Right lobe of liver (tissue), 4 donors: ENCODE measurements around the gene ZDBF2.

ENCODE experiments used
- POLR2A ChIP-seq: fragments of 450-650 bp; IDR thresholded peaks from one replicate; pipeline ENCODE4 v1.6.1; 2017; ENCODE audit warnings: antibody characterized with exemption, mild to moderate bottlenecking
- TF ChIP-seq, protein P1 (sequence below), 4 donors: fragments of 200-600 bp in 3 of 4; fragments of 450-650 bp in 1 of 4; IDR thresholded peaks; one replicate each; pipeline versions ENCODE4 v1.5.1 to v1.8.0; 2016 to 2022; ENCODE audit warnings: antibody characterized with exemption in 4 of 4, mild to moderate bottlenecking in 2 of 4
- donor health status: DM: no; HTN: no; CAD: no.
- donor health status: DM: no; HTN: no; CAD: no.
- donor health status: DM: no; HTN: yes; CAD: no.

DNA sequence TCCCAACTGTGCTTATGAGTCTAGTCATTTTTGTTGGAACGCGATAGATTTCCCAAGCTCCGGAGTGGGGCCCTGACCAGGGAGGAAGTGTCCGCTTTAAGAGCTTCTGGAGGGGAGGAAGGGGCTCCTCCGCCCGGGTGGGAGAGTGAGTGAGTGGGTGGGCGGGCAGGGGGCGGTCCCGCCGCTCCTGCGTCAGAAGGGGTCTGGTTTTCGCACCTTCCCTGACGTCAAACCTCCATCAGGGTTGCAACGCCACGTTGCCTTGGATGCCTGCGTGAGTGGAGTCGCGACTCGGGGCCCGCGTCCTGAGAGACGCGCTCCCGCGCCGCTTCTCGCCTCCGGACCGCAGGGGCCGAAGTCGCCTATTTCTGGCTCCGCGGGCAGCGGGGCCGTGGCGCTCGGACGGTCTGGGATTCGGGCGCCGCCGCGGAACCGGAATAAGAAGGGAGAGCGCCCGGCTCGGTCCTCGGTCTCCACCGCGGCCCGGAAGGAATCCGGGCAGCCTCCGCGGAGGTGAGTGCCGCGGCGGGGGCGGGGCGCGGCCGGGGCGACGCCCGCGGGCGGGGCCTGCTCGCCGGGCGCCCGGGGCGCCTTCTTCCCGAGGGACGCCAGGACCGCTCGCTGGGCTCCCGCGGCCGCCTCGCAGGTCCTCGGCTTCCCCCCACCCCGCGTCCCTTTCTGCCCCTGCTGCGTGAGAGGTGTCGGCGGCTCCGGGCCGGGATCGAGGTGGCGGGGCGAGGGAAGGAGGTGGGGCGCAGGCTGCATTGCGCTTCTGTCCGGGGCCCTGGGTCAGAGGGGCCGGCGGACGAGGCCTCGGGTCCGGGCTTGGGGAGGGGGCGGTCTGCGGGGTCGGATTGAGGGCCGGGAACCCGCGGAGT lies at the start of gene ZDBF2:
- TF ChIP-seq, protein P1, sequence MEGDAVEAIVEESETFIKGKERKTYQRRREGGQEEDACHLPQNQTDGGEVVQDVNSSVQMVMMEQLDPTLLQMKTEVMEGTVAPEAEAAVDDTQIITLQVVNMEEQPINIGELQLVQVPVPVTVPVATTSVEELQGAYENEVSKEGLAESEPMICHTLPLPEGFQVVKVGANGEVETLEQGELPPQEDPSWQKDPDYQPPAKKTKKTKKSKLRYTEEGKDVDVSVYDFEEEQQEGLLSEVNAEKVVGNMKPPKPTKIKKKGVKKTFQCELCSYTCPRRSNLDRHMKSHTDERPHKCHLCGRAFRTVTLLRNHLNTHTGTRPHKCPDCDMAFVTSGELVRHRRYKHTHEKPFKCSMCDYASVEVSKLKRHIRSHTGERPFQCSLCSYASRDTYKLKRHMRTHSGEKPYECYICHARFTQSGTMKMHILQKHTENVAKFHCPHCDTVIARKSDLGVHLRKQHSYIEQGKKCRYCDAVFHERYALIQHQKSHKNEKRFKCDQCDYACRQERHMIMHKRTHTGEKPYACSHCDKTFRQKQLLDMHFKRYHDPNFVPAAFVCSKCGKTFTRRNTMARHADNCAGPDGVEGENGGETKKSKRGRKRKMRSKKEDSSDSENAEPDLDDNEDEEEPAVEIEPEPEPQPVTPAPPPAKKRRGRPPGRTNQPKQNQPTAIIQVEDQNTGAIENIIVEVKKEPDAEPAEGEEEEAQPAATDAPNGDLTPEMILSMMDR (IDR thresholded peaks at IDR 0.05) = no peak
- TF ChIP-seq POLR2A = peak; percentile 47
